Measurements from ENCODE around the gene UPK1B.

GRCh38 chr3:119194237-119195150 is 21.1 kb downstream of the UPK1B start:
- TF ChIP-seq SIN3A (IDR thresholded peaks at IDR 0.05; ENCODE audit: borderline replicate concordance, insufficient read depth, low read length) (no peak), POLR2AphosphoS5 (IDR thresholded peaks at IDR 0.05; ENCODE audit: low read depth, low read length) (no peak), REST (IDR thresholded peaks at IDR 0.05; ENCODE audit: insufficient read depth in 1 of 2, low read depth in 2 of 2, low read length in 2 of 2) (no peak), TAF1 (IDR thresholded peaks at IDR 0.05; ENCODE audit: borderline replicate concordance, insufficient read depth, low read length) (no peak)
